Measurements from ENCODE around the gene SIRT1.
"Not testable (repeated sequence)": the region's sequence is repeated elsewhere in the genome, so short reads cannot be mapped to it uniquely, and the experiment has no call there.

Gene SIRT1

DNA sequence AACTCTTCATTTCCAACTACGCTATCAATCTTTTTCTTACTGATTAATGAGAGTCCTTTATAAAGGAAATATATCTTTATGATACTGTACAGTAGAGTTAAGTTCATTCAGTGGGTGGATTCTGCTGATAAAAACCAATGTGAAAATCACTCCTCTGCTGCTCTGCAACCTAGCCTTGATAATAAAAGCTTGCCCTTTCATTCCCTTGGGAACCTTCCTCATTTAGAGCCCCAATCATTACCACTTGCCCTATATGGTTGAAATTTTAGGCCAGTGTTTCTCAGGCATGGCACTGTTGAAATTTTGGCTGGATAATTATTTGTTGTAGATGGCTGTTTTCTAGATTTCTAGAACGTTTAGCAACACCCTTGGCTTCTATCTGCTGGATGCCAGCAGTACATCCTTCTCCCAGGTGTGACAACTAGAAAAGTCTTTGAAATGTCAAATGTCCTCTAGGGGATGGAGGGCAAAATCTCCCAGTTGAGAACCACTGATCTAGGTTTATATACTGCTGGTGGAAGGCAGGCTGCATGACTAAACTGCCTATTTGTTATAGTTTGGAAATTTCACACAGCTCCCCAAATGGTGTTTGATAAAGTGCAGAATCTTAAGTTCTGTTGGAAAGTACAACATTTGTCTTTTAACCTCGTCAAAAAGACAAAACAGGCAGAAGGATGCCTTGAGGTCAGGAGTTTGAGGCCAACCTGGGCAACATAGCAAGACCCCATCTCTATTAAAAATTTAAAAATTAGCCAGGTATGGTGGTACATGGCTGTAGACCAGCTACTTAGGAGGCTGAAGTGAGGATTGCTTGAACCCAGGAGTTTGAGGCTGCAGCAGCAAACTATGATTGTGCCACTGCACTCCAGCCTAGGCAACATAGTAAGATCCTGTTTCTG lies 8.9 kb upstream of the SIRT1 start:
- in situ Hi-C loops (cut with HindIII; ENCODE audit: low sequenced_read_pairs), result no loop called here

DNA sequence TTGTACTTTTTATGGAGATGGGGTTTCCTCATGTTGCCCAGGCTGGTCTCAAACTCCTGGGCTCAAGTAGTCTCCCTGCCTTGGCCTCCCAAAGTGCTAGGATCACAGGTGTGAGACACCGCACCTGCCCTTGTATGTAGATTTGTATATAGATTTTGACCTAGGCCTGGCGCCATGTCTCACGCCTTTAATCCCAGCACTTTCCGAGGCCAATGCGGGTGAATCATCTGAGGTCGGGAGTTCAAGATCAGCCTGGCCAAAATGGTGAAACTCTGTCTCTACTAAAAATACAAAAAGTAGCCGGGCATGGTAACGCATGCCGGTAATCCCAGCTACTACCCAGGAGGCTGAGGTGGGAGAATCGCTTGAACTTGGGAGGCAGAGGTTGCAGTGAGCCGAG lies 7.0 kb upstream of the SIRT1 start:
- in situ Hi-C loops (cut with HindIII; ENCODE audit: low sequenced_read_pairs), result not testable (repeated sequence)

DNA sequence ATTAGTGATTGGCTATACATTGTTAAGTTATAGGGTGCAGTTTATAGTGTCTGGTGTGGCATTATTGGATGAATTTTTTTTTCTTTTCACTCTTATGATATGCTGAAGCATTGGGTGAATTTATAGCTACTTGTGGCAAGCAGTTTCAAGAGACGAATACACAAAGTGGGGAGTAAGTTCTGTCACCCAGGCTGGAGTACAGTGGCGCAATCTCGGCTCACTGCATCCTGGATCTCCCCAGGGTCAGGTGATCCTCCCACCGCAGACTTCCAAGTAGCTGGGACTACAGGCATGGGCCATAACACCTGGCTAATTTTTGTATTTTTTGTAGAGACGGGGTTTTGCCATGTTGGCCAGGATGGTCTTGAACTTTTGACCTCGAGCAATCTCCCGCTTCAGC lies 6.3 kb upstream of the SIRT1 start:
- in situ Hi-C loops (cut with HindIII; ENCODE audit: low sequenced_read_pairs), result no loop called here

DNA sequence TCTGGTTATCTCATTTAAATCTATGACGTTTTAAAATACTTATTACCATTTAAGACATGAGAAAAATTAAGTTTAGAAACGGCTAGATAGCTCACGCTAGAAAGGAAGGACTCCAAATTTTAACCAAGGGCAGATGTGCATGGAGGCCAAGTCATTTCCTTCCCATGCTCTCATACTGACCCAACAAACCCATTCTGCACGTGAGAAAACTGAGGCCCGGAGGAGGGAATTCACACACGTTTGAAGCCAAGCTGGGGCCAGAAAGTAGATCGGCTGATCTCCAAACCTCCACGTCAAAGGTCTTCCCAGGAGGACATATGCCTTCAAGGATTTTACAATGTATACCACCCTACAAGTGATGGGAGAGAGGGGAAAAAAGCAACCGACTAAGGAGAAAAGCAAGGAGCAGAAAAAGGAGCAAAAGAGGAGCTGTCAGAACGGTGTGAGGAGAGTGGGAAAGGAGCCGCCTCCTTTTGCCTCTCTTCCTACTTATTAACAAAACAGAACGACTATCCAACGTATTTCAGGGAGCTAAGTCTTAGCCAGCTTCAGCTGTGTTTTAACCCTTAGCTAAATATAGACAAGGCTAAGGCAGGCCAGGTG lies 645 bp upstream of the SIRT1 start:
- in situ Hi-C loops (cut with HindIII; ENCODE audit: low sequenced_read_pairs), result no loop called here

DNA sequence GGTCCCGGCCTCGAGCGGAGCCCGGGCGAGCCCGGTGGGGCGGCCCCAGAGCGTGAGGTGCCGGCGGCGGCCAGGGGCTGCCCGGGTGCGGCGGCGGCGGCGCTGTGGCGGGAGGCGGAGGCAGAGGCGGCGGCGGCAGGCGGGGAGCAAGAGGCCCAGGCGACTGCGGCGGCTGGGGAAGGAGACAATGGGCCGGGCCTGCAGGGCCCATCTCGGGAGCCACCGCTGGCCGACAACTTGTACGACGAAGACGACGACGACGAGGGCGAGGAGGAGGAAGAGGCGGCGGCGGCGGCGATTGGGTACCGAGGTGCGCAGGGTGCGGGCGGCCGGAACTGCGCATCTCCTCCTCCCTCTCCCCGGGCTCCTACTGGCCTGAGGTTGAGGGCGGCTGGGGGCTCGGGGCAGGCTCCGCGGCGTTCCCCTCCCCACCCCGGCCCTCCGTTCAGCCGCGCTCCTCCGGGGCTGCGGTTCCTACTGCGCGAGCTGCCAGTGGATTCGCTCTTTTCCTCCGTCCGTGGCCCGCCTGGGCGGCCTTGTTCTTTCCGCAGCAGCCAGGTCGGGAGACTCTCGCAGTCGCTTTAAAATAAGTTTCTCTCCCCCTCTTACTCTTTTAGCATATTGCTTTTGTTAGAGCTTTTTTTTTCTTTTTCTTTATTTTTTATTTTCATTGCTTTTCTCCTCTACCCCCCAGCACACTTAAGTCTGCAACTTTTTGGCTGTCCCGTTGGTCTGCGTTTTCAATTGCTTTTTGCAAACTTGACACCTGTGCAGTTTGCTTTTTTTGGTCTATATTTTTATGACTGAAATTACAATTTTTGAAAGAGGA lies 600 bp downstream of the SIRT1 start:
- in situ Hi-C loops (cut with HindIII; ENCODE audit: low sequenced_read_pairs), result no loop called here

DNA sequence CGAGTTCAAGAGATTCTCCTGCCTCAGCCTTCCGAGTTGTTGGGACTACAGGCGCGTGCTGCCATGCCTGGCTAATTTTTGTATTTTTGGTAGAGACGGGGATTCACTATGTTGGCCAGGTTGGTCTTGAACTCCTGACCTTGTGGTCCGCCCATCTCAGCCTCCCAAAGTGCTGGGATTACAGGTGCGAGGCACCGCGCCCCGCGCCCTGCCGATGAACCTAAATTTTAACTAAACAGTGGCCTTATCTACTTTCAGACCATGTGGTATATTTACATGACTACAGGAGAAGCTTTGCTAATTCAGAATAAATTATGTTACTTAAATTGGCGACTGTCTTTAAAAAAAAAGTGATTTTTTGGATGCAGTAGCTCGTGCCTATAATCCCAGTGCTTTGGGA lies 9.2 kb downstream of the SIRT1 start:
- in situ Hi-C loops (cut with HindIII; ENCODE audit: low sequenced_read_pairs), result no loop called here

DNA sequence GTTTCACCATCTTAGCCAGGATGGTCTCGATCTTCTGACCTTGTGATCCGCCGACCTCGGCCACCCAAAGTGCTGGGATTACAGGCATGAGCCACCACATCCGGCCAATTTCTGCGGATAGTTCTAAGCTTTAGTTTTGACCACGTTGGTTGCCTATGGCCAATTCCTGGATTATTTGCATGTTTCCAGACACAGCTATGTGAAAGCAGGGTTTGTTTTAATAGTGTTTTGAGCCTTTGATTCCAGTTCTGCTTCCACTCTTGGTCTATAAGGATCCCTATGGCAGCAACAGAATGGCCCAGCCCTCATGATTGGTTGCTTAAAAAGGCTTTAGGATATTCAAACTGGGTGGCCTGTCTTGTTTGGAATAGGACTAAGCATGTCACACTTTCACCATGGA lies 19.1 kb downstream of the SIRT1 start:
- in situ Hi-C loops (cut with HindIII; ENCODE audit: low sequenced_read_pairs), result no loop called here

DNA sequence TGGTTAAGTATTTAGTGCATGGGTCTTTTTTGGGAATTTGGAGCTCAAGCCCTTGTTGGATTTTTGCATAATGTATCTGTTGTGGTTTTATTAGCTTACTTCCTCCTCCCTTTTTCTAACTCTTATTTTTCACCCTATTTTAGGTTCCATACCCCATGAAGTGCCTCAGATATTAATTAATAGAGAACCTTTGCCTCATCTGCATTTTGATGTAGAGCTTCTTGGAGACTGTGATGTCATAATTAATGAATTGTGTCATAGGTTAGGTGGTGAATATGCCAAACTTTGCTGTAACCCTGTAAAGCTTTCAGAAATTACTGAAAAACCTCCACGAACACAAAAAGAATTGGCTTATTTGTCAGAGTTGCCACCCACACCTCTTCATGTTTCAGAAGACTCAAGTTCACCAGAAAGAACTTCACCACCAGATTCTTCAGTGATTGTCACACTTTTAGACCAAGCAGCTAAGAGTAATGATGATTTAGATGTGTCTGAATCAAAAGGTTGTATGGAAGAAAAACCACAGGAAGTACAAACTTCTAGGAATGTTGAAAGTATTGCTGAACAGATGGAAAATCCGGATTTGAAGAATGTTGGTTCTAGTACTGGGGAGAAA lies 28.0 kb downstream of the SIRT1 start:
- in situ Hi-C loops (cut with HindIII; ENCODE audit: low sequenced_read_pairs), result no loop called here

DNA sequence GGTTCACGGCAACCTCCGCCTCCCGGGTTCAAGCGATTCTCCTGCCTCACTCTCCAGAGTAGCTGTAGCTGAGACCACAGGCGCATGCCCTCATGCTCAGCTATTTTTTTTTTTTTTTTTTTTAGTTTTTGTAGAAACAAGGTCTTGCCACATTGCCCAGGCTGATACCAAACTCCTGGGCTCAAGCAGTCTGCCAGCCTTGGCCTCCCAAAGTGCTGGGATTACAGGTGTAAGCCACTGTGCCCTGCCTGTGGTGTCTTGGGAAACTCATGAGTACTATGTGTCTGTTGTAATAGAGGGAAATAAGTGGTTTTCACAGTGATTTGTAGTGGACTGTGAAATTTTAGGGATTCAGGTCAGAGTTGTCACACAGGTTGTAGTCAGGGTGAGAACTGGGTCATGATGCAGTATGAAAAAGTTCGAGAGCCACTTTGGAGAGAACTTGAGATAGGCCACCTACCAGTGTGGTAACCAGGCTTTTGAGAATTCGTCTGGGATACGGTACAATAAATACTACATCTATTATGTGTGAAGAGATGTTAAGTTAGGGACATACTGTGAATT lies 30.4 kb downstream of the SIRT1 start:
- in situ Hi-C loops (cut with HindIII; ENCODE audit: low sequenced_read_pairs), result no loop called here

DNA sequence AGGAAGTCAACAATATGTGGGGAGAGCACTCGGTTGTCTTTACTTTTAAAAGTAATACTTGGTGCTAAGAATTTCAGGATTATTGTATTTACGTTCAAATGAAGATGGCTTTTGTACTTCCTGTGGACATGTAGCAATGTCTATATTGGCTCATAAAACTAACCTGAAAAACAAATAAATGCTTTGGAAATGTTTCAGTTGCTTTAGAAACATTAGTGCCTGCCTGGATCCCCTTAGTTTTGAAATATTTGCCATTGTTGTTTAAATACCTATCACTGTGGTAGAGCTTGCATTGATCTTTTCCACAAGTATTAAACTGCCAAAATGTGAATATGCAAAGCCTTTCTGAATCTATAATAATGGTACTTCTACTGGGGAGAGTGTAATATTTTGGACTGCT lies 32.7 kb downstream of the SIRT1 start:
- in situ Hi-C loops (cut with HindIII; ENCODE audit: low sequenced_read_pairs), result no loop called here

DNA sequence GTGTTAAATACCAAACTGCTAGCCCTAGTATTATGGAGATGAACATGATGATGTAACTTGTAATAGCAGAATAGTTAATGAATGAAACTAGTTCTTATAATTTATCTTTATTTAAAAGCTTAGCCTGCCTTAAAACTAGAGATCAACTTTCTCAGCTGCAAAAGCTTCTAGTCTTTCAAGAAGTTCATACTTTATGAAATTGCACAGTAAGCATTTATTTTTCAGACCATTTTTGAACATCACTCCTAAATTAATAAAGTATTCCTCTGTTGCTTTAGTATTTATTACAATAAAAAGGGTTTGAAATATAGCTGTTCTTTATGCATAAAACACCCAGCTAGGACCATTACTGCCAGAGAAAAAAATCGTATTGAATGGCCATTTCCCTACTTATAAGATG lies 33.2 kb downstream of the SIRT1 start:
- in situ Hi-C loops (cut with HindIII; ENCODE audit: low sequenced_read_pairs), result no loop called here

DNA sequence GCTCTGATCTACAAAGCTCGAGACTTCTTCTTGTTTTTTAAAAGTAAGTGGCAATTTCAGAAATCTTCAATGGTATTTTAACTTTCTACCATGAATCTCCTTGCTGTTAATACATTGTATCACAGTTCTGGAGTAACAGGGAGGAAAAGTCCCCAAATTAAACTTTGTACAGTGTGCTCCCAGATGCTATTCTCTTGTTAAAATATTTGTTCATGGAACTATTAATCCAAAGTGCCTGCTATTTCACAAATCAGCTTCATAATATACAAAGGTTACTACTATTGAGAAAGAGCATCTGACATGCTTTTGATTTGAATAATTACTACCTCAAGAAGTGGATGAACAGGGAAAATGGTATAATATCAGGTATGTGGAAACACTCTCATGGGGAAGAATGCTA lies 36.6 kb downstream of the SIRT1 start:
- in situ Hi-C loops (cut with HindIII; ENCODE audit: low sequenced_read_pairs), result no loop called here

DNA sequence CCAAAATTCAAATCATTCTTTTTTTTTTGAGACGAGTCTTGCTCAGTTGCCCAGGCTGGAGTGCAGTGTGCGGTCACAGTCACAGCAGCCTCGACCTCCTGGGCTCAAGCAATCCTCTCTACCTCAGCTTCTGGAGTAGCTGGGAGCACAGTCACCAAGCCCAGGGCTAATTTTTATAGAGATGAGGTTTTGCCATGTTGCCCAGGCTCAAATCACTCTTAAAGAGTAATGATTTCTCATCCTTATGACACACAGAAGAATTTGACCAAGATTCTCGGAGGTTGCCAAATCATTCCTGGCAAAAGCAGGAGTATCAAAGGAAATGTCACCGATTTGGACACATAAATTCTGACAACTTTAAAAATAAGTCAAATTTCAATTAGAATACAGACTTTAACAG lies 39.1 kb downstream of the SIRT1 start:
- in situ Hi-C loops (cut with HindIII; ENCODE audit: low sequenced_read_pairs), result no loop called here

DNA sequence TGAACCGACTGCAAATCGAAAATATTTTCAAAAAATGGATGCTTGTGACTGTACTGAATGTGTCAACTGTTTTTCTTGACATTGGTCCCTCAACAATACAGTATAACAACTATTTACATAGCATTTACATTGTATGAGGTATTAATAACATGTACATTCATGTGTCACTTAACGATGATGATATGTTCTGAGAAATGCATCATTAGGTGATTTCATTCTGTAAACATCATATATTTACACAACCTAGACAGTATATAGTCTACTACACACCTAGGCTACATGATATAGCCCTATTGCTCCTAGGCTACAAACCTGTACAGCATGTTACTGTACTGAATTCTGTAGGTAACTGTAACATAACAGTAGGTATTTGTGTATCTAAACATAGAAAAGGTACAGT lies 39.7 kb downstream of the SIRT1 start:
- in situ Hi-C loops (cut with HindIII; ENCODE audit: low sequenced_read_pairs), result no loop called here

DNA sequence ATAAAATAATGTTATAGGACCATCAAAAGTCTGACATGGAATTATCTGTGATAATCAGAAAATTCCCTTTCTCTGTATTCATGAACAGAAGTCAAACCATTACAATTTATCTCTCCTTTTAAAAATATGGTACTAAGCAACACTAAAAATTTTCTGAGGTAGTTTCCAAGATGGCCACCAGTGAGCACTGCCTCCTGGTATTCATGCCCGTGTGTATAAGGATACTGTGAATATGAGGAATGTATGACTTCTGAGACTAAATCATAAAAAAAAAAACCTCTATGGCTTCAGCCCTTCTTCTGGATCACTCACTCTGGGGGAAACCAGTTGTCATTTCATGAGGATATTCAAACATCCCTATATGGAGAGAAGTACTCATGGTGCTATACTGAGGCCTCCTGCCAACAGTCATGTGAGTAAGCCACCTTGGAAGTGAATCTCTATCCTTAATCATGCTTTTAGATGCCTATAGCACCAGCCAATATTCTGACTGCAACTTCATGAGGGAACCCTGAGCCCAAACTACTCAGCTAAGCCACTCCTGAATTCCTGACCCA lies 41.1 kb downstream of the SIRT1 start:
- in situ Hi-C loops (cut with HindIII; ENCODE audit: low sequenced_read_pairs), result no loop called here

DNA sequence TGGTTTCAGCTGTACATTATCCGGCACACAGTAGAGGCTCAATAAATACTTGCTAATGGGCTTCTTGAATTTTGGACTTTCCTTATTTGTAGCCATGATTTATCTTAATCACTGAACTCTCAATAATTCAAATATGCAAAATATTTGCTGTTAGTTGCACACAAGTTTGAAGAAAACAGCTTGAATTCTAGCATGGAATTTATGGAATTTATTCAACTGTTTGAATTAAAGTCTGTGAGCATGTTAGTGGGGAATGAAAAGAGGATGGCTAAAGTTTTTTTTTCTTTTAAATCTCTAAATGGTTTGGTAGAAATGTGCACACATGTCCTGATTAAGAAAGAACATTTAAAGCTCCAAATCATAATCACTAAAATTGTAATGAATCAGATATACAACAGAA lies 42.5 kb downstream of the SIRT1 start:
- in situ Hi-C loops (cut with HindIII; ENCODE audit: low sequenced_read_pairs), result no loop called here

DNA sequence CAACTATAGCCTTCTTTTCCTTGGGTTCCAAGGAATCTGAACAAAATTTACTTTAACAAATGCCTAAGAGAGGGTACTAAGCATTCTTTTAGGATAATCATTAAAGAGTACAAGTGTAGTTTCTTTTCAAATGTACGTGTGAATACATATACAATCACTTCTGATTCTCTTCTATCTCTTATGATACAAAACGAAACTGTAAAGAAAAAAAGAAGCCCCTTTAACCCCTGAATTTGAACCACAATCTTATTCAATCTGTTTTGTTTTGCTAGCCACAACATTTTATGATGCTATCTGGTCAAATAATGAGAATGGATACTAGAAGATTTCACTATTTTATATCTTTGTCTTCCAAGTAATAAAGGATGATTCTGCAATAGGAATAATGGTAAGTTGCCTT lies 48.7 kb downstream of the SIRT1 start:
- in situ Hi-C loops (cut with HindIII; ENCODE audit: low sequenced_read_pairs), result no loop called here

DNA sequence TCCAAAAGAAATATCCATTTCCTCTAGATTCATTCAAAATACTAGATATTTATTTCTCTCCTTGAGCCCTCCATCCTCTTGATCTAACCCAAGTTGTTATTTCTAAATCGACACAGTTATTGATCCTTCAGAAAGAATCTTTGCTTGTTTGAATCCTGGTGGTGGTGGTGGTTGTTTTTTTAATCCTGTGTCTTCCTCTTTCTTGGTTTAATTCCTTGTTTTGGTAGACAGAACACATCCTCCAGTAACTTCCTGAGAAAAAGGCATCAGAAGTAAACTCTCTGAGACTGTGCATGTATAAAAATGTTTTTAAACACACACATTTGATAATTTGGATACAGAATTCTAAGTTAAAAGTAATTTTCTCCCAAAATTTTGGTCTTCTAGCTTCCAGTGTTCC lies 49.9 kb downstream of the SIRT1 start:
- in situ Hi-C loops (cut with HindIII; ENCODE audit: low sequenced_read_pairs), result no loop called here

DNA sequence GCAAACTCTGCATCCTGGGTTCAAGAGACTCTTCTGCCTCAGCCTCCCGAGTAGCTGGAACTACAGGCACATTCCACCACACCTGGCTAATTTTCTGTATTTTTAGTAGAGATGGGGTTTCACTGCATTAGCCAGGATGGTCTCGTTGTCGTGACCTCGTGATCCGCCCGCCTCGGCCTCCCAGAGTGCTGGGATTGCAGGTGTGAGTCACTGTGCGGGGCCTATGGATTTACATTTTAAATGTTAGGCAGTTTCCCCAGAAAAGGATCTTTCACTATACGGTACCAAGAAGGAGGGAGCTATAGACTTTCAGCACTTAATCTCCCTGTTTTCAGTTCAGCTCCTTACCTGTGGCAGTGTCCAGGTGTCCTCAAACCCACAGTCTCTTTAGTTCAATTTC lies 50.8 kb downstream of the SIRT1 start:
- in situ Hi-C loops (cut with HindIII; ENCODE audit: low sequenced_read_pairs), result no loop called here

DNA sequence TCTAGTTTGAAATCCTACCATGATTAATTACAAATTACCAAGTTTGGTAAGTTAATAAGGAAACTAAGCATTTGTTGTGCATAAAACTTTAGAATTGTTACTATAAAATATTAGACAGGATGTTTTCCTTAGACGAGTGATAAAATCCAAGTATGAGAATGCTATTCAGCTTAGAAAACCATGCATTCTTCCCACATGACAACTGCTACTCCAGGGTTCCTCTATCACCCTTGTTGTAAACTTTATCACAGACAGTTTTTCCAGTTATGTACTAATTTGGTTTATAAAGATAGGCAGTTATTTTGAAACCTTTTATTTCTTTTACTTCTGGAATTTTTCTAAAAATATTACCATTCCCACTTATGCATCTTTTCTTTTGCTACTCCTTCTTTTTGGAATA lies 52.0 kb downstream of the SIRT1 start:
- in situ Hi-C loops (cut with HindIII; ENCODE audit: low sequenced_read_pairs), result no loop called here

DNA sequence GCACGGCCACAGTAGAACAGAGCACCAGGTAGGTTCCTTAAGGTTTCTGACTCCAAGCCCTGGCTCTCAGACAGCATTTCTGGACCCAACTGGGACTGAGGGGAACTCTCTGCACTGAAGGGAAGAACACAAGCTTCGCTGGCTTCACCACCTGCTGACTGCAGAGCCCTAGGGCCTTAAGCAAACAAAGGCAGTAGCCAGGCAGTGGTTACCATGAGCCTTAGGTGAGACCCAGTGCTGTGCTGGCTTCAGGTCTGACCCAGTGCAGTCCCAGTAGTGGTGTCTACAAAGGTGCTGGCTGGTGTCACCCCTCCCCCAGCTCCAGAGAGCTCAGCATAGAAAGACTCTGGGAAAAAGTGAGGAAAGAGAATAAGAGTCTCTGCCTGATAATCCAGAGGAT lies 59.5 kb downstream of the SIRT1 start:
- in situ Hi-C loops (cut with HindIII; ENCODE audit: low sequenced_read_pairs), result loop anchor here (5.0 kb wide), 1 partner anchor 68 kb away; no protein-coding TSS in a partner anchor

Data from endothelial cell of hepatic sinusoid (primary cell).